Measurements from ENCODE around the gene SLC26A1.

- TF ChIP-seq REST (IDR thresholded peaks at IDR 0.05; ENCODE audit: insufficient read depth in 1 of 2, low read depth in 2 of 2, low read length in 2 of 2) (no peak), SIN3A (IDR thresholded peaks at IDR 0.05; ENCODE audit: borderline replicate concordance, insufficient read depth, low read length) (no peak), POLR2AphosphoS5 (IDR thresholded peaks at IDR 0.05; ENCODE audit: low read depth, low read length) (no peak)
Measured at GRCh38 chr4:967113-968104, 25.8 kb downstream of the SLC26A1 start.

Data from PFSK-1 (cell line).